ENCODE measurements around the gene IL4R. TPM values are rescaled to one million over a fixed set of nuclear protein-coding genes. Genes with fewer than 3 reads are reported as not detected.
A peak's percentile ranks its signal among the peaks of the same experiment; 100 is the strongest.

Gene IL4R
- total and polyA plus RNA-seq, 2 of the 8 experiments (the other 6 are each of a cell fraction or from before 2014, with no cell fraction given): 29.1 to 29.4 TPM

DNA sequence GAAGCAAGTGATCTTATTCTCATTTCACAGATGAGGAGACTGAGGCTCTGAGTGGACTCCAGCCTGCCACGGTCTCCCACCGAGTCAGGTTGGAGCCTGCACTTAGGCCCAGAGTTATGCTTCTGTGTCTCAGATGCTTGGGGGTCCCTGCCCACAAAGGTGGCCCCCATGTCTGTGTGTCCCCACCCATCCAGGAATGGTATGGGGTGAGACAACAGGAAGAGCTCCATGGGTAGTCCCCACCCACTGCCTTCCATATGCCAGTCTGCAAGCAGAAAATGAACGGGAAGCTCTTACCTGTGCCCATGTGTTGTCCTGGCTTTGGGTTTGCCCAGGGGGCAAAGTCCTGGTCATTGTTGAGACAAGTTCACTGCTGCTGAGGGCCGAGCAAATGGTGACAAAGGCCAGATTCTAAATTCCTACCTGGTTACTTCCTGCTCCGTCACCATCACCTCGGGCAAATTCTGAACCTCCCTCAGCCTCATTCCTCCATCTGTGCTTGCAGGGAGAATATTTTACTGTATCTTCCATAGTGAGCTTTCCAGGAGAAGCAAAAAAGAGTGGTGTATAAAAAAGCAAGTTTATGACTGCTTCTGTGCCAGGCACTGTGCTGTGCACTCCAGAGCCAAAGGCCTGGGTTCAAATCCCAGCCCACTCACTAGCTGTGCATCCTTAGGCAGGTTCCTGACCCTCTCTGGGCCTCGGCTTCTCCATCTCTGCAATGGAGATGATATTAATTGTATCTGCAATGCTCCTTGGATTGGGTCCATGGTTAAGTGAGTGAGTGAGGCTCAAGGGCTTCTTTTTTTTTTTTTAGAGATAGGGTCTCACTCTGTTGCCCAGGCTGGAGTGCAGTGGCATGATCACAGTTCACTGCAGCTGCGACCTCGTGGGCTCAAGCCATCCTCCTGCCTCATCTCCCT lies 9.3 kb downstream of the IL4R start:
- Histone ChIP-seq H3K14ac (ENCODE audit: insufficient read length) (no peak overlapping the region), H3K9ac (replicated peaks in 1 of 4; ENCODE audit: extremely low read depth in 1 of 4, low read depth in 3 of 4, low read length in 3 of 4) (no peak overlapping the region), H3K36me3 (ENCODE audit: control insufficient read depth in 2 of 4, insufficient read depth in 4 of 4, low read length in 3 of 4) (no peaks in the 10 kb centered on the region), H2BK20ac (ENCODE audit: low read length) (no peak overlapping the region), H3K4me1 (replicated peaks in 1 of 4; ENCODE audit: control insufficient read depth in 3 of 4, insufficient read depth in 4 of 4, low read length in 3 of 4) (peaks cover 22 to 35% (median 28%) of the 10 kb centered on the region in 4 experiments), H3K9me3 (ENCODE audit: insufficient read depth in 2 of 2, low read depth in 1 of 2, low read length in 1 of 2) (no peaks in the 10 kb centered on the region), H2BK120ac (replicated peaks; ENCODE audit: low read depth, low read length) (no peak overlapping the region), H3K4me2 (ENCODE audit: insufficient read depth in 1 of 2, low read depth in 2 of 2, low read length in 2 of 2) (no peak overlapping the region), H2AK5ac (ENCODE audit: low read depth, low read length) (peak overlapping the region; percentile 88; the same call in 1 of the 2 replicates), H3K27me3 (replicated peaks in 1 of 4; ENCODE audit: control insufficient read depth in 3 of 4, extremely low read depth in 1 of 4, insufficient read depth in 3 of 4, low read length in 3 of 4) (no peaks in the 10 kb centered on the region), H2AFZ (ENCODE audit: low read length) (no peak overlapping the region), H4K91ac (replicated peaks; ENCODE audit: insufficient read length, low read length) (no peak overlapping the region), H3K4me3 (ENCODE audit: extremely low read depth in 1 of 4, insufficient read depth in 2 of 4, low read depth in 3 of 4, low read length in 4 of 4) (no peak overlapping the region), H3K56ac (replicated peaks; ENCODE audit: insufficient read length, low read depth, low read length) (no peak overlapping the region), H2BK12ac (ENCODE audit: low read depth, low read length) (peak overlapping the region; percentile 95; the same call in 1 of the 2 replicates), H3K4ac (replicated peaks; ENCODE audit: insufficient read length, low read depth, low read length) (no peak overlapping the region), H3K23me2 (ENCODE audit: low read depth, low read length) (no peaks in the 10 kb centered on the region), H4K20me1 (replicated peaks in 1 of 2; ENCODE audit: control insufficient read depth in 1 of 2, insufficient read depth in 2 of 2, low read length in 2 of 2) (peaks cover 0 to 3% of the 10 kb centered on the region in 2 experiments), H4K5ac (ENCODE audit: insufficient read length, low read depth, low read length) (no peak overlapping the region), H3K27ac (ENCODE audit: low read depth, low read length) (no peak overlapping the region), H2BK15ac (ENCODE audit: low read length) (peak overlapping the region; percentile 77), H3K79me1 (ENCODE audit: low read depth, low read length) (peaks cover 7% of the 10 kb centered on the region; the same call in 1 of the 2 replicates), H4K8ac (ENCODE audit: extremely low read depth, insufficient read depth, low read length) (no peak overlapping the region), H3K18ac (ENCODE audit: extremely low read depth, low read length) (no peak overlapping the region), H3K79me2 (ENCODE audit: control insufficient read depth in 1 of 2, insufficient read depth in 2 of 2, low read length in 2 of 2) (peaks cover 0 to 56% of the 10 kb centered on the region in 2 experiments; a peak in 2 of 4 replicates), H3K23ac (ENCODE audit: insufficient read length) (no peak overlapping the region), H2BK5ac (ENCODE audit: low read depth, low read length) (peak overlapping the region; percentile 28; the same call in 1 of the 2 replicates)
- FAIRE-seq (no peak), DNase-seq (ENCODE audit: low read depth in 1 of 2, low spot score in 2 of 2) (no peak)
- POLR2A ChIA-PET (ENCODE audit: partially characterized antibody): no interaction called here
- WGBS, 2 experiments (ENCODE audit: extremely low coverage in 1 of 2, insufficient coverage in 1 of 2, insufficient read length in 1 of 2, insufficient replicate concordance in 2 of 2, low coverage in 1 of 2, low lambda C conversion rate in 2 of 2, missing lambda C conversion rate in 1 of 2): 89% methylated on average over 9 of the region's 9 CpGs; no CpG with 5 or more reads in 1 of the 2 experiments
- TF ChIP-seq, protein P1, sequence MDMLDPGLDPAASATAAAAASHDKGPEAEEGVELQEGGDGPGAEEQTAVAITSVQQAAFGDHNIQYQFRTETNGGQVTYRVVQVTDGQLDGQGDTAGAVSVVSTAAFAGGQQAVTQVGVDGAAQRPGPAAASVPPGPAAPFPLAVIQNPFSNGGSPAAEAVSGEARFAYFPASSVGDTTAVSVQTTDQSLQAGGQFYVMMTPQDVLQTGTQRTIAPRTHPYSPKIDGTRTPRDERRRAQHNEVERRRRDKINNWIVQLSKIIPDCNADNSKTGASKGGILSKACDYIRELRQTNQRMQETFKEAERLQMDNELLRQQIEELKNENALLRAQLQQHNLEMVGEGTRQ (IDR thresholded peaks at IDR 0.05; ENCODE audit: low read length): no peak
- TF ChIP-seq KDM1A (IDR thresholded peaks at IDR 0.05; ENCODE audit: borderline replicate concordance, low read length): 0 out of 2 replicates have a peak, but pooled peaks have one; percentile 56
- CTCF ChIA-PET (ENCODE audit: partially characterized antibody): interaction anchor here (0.7 to 3.1 kb wide), 4 partner anchors 32 to 88 kb away, joined by 3 to 13 read pairs (median 6); no protein-coding TSS in a partner anchor

Measured in H1 (cell line).